Stimulated activated naive CD8-positive, alpha-beta T cell treated with anti-CD3 and anti-CD28 coated beads, Interleukin-15, amount 100 ng/mL, for 72 hours (primary cell): ENCODE data around the gene CORO2A.
"Not testable (repeated sequence)": the region's sequence is repeated elsewhere in the genome, so short reads cannot be mapped to it uniquely, and the experiment has no call there.

Experiments
- ATAC-seq: fragments of 150-1000 bp; cut with Tn5 transposase; 2 replicates; pipeline ENCODE4 v1.10.0; 2021; ENCODE audit warnings: mild to moderate bottlenecking, moderate library complexity
- DNase-seq, 2 donors: peaks; one replicate each; pipeline ENCODE4 v3.0.0; 2021 to 2022
- H3K27ac Mint-ChIP-seq, 2 donors: one replicate each; pipeline ENCODE4 v1.8.0; 2022; ENCODE audit warnings: mild to moderate bottlenecking in 2 of 2, mixed read lengths in 2 of 2, moderate library complexity in 2 of 2
- H3K27me3 Mint-ChIP-seq: one replicate; pipeline ENCODE4 v1.8.0; 2022; ENCODE audit warnings: mixed read lengths
- H3K4me1 Mint-ChIP-seq: one replicate; pipeline ENCODE4 v1.8.0; 2022; ENCODE audit warnings: mild to moderate bottlenecking, mixed read lengths
- H3K4me3 Mint-ChIP-seq, 2 donors: one replicate each; pipeline ENCODE4 v1.8.0; 2022; ENCODE audit warnings: mild to moderate bottlenecking in 2 of 2, mixed read lengths in 2 of 2, moderate library complexity in 1 of 2
- H3K9me3 Mint-ChIP-seq, 2 donors: one replicate each; pipeline ENCODE4 v1.8.0; 2022; ENCODE audit warnings: mixed read lengths in 2 of 2

CORO2A gene

DNA sequence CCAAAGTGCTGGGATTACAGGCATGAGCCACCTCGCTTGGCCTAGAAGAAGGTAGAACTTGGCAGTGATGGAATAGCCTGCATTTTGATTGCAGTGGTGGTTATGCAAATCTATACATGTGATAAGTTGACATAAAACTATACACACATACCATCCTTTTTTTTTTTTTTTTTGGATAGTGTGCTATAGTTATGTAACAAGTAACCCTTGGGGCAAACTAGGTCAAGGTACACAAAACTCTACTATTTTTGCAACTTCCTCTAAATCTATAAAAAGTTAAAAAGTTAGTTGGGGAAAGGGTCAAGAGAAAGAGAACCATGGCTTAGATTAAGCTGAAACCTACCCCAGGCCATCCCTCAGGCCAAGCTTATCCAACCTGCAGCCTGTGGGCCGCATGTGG lies 84.5 kb downstream of the CORO2A start:
- Mint-ChIP-seq H3K27ac (peak overlapping the region; percentile 61 to 88), H3K27me3 (no peaks in the 10 kb centered on the region), H3K9me3 (no peaks in the 10 kb centered on the region), H3K4me1 (peaks cover 75% of the 10 kb centered on the region), H3K4me3 (peak overlapping the region in 1 of 2 donors; percentile 62)
- ATAC-seq: no peak
- DNase-seq: no peak

DNA sequence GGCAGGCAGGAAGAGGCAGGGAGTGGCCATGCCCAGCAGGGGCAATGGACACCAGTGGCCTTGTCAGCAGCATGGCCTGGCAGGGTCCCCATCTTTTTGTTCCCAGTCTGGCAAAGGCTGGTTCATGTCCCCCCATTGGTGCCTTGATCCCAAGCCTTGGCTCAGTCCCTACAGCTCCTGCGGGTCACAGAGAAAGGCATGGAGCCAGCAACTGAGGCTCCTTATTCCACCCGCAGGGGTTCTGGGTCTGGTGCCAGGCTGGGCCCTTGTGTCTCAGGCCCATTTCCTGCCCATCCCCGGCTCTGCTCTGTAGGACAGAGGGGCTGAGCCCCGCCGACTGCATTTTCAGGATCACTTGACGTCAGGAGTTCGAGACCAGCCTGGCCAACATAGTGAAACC lies 87.4 kb downstream of the CORO2A start:
- Mint-ChIP-seq H3K27ac (no peak overlapping the region), H3K27me3 (no peaks in the 10 kb centered on the region), H3K4me1 (peaks cover 98% of the 10 kb centered on the region), H3K4me3 (peak overlapping the region in 1 of 2 donors; percentile 46), H3K9me3 (no peaks in the 10 kb centered on the region)
- DNase-seq (no peak), ATAC-seq (no peak)

DNA sequence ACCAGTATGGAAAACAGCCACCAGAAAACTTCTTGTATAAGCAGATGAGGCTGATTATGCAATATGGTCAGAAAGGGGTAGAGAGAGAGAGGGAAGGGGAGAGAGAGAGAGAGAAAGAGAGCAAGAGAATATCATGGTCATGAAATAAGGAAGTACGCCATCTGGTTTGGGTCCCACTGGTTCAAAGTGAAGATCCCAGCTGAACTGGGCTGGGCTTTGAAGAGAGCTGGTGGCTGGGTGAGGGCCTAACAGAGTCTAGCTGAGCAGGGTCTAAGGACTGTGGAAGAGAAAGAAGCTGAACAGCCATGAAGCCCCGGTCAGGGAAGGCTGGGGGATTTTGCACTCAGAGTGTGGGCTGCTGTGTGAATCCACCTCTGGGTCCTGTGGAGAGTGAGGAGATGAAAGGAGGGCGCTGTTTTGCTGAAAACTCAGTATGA lies 88.0 kb downstream of the CORO2A start:
- H3K4me1 Mint-ChIP-seq: peaks cover 98% of the 10 kb centered on the region
- ATAC-seq: no peak
- H3K4me3 Mint-ChIP-seq: peak overlapping the region; percentile 46 to 74

DNA sequence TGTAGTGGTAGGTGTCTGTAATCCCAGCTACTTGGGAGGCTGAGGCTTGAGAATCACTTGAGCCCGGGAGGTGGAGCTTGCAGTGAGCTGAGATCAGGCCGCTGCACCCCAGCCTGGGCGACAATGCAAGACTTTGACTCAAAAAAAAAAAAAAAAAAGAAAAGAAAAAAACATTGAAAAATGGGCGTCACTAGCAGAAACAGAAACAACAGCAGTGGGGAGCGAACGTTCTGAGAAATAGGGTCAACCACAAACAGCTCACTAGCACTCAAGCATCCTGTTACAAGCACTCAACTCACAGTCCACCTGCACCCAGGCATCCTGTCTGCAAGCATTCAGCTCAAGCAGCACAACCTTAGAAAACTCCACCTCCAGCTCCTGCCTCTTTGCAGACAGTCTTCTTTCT lies 90.6 kb downstream of the CORO2A start:
- ATAC-seq (peak; percentile 98), DNase-seq (peak; percentile 72 to 79)
- H3K4me3 Mint-ChIP-seq: peak overlapping the region; percentile 61 to 69
- H3K9me3 Mint-ChIP-seq: no peaks in the 10 kb centered on the region
- H3K4me1 Mint-ChIP-seq: peaks cover 96% of the 10 kb centered on the region
- H3K27me3 Mint-ChIP-seq: no peaks in the 10 kb centered on the region
- H3K27ac Mint-ChIP-seq: peak overlapping the region; percentile 24 to 85

More for the DNA sequence above, 88.0 kb downstream of the CORO2A start:
- Mint-ChIP-seq H3K27me3 (no peaks in the 10 kb centered on the region), H3K9me3 (no peaks in the 10 kb centered on the region), H3K27ac (peak overlapping the region; percentile 81 to 93)
- DNase-seq: no peak

DNA sequence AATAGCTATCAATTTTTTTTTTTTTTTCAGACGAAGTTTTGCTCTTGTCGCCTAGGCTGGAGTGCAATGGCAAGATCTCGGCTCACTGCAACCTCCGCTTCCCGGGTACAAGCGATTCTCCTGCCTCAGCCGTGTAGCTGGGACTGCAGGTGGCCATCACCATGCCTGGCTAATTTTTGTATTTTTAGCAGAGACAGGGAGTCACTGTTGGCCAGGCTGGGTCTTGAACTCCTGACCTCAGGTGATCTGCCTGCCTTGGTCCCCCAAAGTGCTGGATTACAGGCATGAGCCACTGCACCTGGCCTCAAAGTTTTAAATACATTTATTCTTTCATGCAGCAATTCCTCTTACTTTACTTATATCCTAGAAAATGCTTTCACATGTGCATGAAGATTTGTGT lies 91.0 kb downstream of the CORO2A start:
- H3K4me3 Mint-ChIP-seq: peak overlapping the region; percentile 61 to 69
- peak overlapping the region; percentile 24 to 85 for H3K27ac Mint-ChIP-seq
- no peak for ATAC-seq
- H3K27me3 Mint-ChIP-seq: no peaks in the 10 kb centered on the region
- no peaks in the 10 kb centered on the region for H3K9me3 Mint-ChIP-seq
- H3K4me1 Mint-ChIP-seq: peaks cover 96% of the 10 kb centered on the region
- no peak for DNase-seq

DNA sequence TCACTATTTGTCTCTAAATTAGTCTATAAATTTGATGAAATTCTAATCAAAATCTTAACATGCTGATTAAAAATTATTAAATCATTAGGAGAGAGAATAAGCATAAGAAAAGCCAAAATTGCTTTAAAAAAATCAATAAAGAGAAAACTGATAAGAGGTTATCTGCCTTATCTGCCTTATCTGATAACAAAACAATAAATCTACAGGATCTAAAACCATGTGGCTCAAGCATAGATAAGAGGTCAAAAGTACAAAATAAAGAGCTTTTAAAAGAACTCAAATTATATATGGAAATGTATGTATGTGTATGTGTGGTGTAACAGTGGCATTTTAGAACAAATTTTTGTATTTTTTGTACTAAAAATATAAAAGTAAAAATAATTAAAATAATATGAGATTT lies 92.0 kb downstream of the CORO2A start:
- ATAC-seq: no peak
- H3K4me1 Mint-ChIP-seq: peaks cover 88% of the 10 kb centered on the region
- H3K9me3 Mint-ChIP-seq: no peaks in the 10 kb centered on the region
- no peaks in the 10 kb centered on the region for H3K27me3 Mint-ChIP-seq
- no peak for DNase-seq
- H3K4me3 Mint-ChIP-seq: peak overlapping the region; percentile 51 to 66
- H3K27ac Mint-ChIP-seq: peak overlapping the region in 1 of 2 donors; percentile 77

DNA sequence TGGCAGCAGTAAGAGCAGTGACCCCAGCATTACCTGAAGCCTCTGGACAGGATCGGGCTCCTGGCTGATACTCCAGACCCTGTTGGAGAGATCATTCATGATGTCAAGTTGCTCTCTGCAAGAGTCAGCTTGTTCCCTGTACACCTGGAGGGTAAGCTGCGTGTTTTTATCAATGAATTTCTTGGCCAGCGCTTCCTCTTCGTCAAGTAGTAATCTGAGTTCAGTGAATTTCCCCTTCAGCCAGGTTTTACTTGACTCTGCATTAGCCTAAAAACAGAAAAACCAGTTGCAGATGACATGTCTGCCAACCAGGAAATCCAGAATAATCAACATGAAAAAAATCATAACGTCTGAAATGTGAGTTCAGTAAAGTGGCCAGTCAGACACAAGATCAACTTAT lies 92.5 kb downstream of the CORO2A start:
- Mint-ChIP-seq H3K9me3 (no peaks in the 10 kb centered on the region), H3K27ac (peak overlapping the region; percentile 77 to 88), H3K4me3 (peak overlapping the region; percentile 51 to 66), H3K4me1 (peaks cover 88% of the 10 kb centered on the region), H3K27me3 (no peaks in the 10 kb centered on the region)
- ATAC-seq (no peak), DNase-seq (no peak)

DNA sequence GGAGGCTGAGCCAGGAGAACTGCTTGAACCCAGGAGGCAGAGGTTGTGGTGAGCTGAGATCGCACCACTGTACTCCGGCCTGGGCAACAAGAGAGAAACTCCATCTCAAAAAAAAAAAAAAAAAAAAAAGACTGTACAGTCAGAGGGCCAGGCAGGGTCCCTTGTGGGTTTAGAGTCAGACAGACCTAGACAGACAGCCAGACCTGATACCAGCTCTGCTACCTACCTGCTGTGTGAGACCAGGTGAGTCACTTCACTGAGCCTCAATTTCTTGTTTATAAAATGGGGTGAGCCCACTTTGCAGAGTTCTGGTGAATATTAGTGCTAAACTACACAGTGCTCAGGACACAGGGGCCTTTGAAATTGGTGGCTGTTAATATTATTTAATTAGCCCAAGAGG lies 93.1 kb downstream of the CORO2A start:
- Mint-ChIP-seq H3K27me3 (no peaks in the 10 kb centered on the region), H3K4me1 (peaks cover 86% of the 10 kb centered on the region), H3K27ac (peak overlapping the region; percentile 21 to 65), H3K4me3 (no peak overlapping the region), H3K9me3 (no peaks in the 10 kb centered on the region)
- no peak for ATAC-seq
- no peak for DNase-seq

DNA sequence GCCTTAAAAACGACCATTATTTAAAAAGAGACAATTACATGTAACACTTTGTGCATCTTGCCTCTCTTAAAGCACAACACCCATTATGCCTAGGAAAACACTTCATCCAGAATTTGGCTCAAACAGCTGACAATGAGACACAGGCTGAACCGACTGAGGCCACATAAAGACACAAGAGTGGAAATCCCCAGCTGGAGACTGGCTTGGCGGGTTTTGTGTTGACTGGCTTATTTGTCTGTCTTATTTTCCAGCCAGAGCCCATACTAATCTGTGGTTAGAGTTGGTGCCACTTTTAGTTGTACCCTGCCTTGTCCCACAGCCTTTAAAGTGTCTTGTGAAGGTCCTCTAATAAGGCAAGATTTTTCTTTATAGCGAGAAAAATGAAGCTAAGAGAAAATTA lies 94.6 kb downstream of the CORO2A start:
- ATAC-seq (peak; percentile 56), DNase-seq (peak in 1 of 2 donors; percentile 59)
- H3K27me3 Mint-ChIP-seq: no peaks in the 10 kb centered on the region
- no peaks in the 10 kb centered on the region for H3K9me3 Mint-ChIP-seq
- peak overlapping the region in 1 of 2 donors; percentile 20 for H3K4me3 Mint-ChIP-seq
- peak overlapping the region in 1 of 2 donors; percentile 84 for H3K27ac Mint-ChIP-seq
- H3K4me1 Mint-ChIP-seq: peaks cover 83% of the 10 kb centered on the region

DNA sequence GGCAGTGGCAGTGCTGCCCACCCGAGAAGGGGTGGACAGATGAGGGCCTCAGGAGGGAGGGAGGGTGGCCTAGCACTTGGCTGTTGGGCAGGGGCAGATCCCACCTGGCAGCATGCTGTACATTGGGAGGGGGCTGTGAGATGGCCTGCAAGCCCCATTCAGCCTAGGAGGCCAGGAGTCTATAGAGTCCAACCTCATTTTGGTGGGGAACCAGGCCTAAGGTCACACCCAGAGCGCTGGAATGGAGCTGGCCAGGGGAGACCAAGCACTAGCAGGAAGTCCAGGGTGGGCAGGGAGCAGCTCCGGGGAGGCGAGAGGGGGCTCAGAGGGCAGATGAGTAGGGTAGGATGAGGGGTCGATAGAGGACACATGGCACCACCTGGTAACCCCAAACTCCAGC lies 96.3 kb downstream of the CORO2A start:
- Mint-ChIP-seq H3K9me3 (no peaks in the 10 kb centered on the region), H3K27ac (no peak overlapping the region), H3K4me3 (no peak overlapping the region), H3K27me3 (no peaks in the 10 kb centered on the region), H3K4me1 (peaks cover 74% of the 10 kb centered on the region)
- no peak for DNase-seq
- no peak for ATAC-seq

DNA sequence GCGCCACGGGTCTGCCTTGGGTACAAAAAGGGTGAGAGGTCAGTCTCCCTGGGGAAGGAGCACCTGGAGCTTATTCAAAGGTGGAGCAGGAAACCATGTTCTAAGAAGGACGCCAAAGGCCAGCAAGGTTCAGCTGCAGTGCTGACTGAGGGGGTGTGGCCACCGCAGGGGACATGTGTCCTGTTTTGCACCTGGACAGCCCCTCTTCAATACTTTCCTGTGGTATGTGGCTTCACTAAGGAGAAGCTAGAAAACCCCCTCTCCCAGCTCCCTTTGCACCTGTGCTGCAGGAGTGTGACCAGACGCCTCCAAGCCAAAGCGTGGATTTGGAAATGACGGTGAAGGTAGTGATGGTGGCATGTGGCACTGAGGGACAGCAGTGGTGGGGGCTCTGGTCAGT lies 97.0 kb downstream of the CORO2A start:
- H3K4me3 Mint-ChIP-seq: no peak overlapping the region
- peak overlapping the region in 1 of 2 donors; percentile 9 for H3K27ac Mint-ChIP-seq
- H3K4me1 Mint-ChIP-seq: peaks cover 68% of the 10 kb centered on the region

DNA sequence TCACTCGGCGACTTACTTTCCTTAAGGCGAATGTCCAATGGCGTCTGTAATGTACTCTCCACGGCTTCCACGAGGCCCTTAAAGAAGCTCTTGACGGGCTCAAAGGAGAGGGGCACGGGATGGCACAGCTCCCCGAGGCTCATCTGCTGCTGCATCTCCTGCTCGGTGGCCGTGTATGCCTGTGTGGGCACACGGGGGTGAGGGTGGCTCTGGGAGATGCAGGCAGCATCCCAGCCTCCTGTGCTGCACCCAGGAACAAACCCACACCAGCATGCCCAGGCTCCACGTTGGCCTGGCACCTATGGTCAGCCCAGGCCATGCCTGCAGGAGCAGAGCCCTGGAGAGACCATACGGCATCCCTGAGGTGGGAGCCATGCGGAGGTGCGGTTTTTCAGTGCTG lies 97.6 kb downstream of the CORO2A start:
- no peak for DNase-seq
- Mint-ChIP-seq H3K27me3 (no peaks in the 10 kb centered on the region), H3K4me3 (no peak overlapping the region), H3K4me1 (peaks cover 66% of the 10 kb centered on the region), H3K27ac (peak overlapping the region in 1 of 2 donors; percentile 20), H3K9me3 (no peaks in the 10 kb centered on the region)
- no peak for ATAC-seq

More for the DNA sequence above, 97.0 kb downstream of the CORO2A start:
- DNase-seq (no peak), ATAC-seq (no peak)
- H3K9me3 Mint-ChIP-seq: no peaks in the 10 kb centered on the region
- H3K27me3 Mint-ChIP-seq: no peaks in the 10 kb centered on the region

DNA sequence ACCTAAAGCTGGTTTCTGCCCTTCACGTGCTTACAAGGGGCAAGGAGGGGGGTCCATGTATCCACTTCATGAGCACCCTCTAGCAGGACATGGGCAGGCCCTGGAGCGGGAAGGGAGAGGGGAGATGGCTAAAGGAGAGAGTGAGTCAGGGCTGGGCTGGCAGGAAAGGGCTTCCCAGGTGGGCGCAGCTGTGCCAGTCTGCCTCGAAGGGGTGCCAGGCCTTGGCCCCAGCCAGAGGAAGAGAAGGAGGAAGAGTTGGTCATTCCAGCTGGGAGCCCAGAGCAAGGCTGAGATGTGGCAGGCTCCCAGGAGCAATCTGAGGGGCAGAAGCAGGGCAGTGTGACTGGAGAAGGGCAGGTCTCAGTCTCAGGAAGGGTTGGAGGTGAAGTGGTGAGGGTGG lies 98.1 kb downstream of the CORO2A start:
- H3K4me3 Mint-ChIP-seq: no peak overlapping the region
- no peaks in the 10 kb centered on the region for H3K9me3 Mint-ChIP-seq
- DNase-seq (no peak), ATAC-seq (no peak)
- peaks cover 66% of the 10 kb centered on the region for H3K4me1 Mint-ChIP-seq
- no peaks in the 10 kb centered on the region for H3K27me3 Mint-ChIP-seq
- H3K27ac Mint-ChIP-seq: peak overlapping the region; percentile 36 to 72

DNA sequence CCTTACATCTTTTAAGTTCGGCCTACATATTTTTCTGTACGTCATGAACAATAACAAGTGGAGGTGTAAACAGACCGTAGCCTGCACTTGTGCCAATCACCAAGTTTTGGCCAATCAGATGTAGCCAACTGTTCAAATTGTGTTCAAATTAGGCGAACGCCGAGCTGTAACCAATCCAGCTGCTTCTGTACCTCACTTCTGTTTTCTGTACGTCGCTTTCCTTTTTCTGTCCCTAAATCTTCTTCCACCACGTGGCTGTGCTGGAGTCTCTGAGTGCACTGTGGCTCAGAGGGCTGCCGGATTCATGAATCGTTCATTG lies 99.9 kb downstream of the CORO2A start:
- Mint-ChIP-seq H3K4me1 (peaks cover 53% of the 10 kb centered on the region), H3K9me3 (no peaks in the 10 kb centered on the region), H3K27ac (peak overlapping the region; percentile 36 to 86), H3K4me3 (peak overlapping the region; percentile 6 to 49), H3K27me3 (no peaks in the 10 kb centered on the region)
- ATAC-seq (peak; percentile 74), DNase-seq (no peak)

DNA sequence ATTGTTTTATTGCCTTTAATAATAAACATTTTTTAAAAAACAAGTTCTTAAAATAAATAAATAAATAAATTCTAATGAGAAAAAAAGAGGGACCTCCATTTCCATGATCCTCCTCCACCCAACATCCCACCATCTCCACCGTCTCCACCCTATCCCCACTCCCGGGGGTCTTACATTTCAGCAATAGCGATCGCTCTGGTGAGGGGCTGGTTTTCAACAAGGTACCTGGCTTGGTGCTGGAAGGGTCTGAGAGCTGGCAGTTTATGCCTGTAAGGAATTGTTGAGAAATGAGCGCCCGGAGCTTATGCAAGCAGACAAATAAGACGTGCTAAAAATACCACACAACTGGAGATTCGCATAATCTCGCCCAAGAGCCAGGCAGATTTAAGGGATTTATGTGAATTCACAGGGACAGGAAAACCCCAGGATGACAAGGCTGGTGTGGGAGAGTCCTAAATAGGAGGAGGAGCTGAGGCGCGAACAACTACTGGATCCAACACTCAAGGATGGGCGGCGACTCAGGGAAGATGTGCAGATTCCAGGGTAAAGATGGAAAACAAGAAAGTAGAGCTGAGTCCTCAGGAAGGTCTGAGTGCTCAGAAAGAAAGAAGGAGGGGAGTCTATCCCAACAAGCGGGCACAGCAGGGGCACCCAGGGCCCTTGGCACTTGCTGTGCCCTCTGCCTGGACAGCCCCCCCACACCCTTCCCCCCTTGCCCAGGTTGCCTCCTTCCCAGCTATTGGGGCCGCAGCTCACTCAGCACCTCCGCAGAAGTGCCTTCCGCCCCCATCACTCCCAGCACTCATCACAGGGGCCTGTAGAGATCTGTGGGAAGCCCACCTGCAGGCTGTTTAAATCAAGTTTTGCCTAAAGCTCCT lies 100.5 kb downstream of the CORO2A start:
- ATAC-seq (peak; percentile 29), DNase-seq (no peak)
- H3K9me3 Mint-ChIP-seq: no peaks in the 10 kb centered on the region
- peak overlapping the region; percentile 6 to 49 for H3K4me3 Mint-ChIP-seq
- peak overlapping the region; percentile 36 to 72 for H3K27ac Mint-ChIP-seq
- H3K4me1 Mint-ChIP-seq: peaks cover 50% of the 10 kb centered on the region
- no peaks in the 10 kb centered on the region for H3K27me3 Mint-ChIP-seq

DNA sequence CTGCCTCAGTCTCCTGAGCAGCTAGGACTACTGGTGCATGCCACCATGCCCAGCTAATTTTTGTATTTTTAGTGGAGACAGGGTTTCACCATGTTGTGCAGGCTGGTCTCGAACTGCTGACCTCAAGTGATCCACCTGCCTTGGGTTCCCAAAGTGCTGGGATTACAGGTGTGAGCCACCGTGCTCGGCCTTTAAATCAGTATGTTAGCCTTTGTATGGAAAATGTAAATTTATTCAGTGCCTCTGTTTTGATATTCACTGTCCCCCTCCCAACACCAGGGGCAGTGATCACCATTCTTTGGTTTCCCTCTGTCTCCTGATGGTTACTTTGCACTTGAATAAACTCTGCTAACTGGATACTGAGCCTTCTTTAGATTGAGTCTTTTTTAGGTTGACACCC lies 101.8 kb downstream of the CORO2A start:
- not testable (repeated sequence) for H3K9me3 Mint-ChIP-seq, ATAC-seq, H3K27me3 Mint-ChIP-seq, H3K4me3 Mint-ChIP-seq, DNase-seq, H3K27ac Mint-ChIP-seq
- H3K4me1 Mint-ChIP-seq: peaks cover 55% of the 10 kb centered on the region
